Stimulated activated CD4-positive, alpha-beta T cell treated with anti-CD3 and anti-CD28 coated beads, Interleukin-4, amount 100 ng/mL, for 1 hour (primary cell): ENCODE results near the gene ADARB2.

ENCODE experiments used
- DNase-seq: peaks from one replicate; pipeline ENCODE4 v3.0.0-alpha.2; 2020

ADARB2 gene

GRCh38 chr10:1684991-1685390, 52.3 kb downstream of the ADARB2 start:
- no peak for DNase-seq

GRCh38 chr10:1683649-1684048, 53.7 kb downstream of the ADARB2 start:
- DNase-seq, result no peak

GRCh38 chr10:1679821-1680650, 57.3 kb downstream of the ADARB2 start:
- DNase-seq, result no peak

GRCh38 chr10:1678084-1678483, 59.2 kb downstream of the ADARB2 start:
- DNase-seq, result no peak

- DNase-seq, result no peak
Observed at GRCh38 chr10:1677307-1677939, 59.9 kb downstream of the ADARB2 start.

GRCh38 chr10:1674501-1674900, 62.8 kb downstream of the ADARB2 start:
- no peak for DNase-seq

- no peak for DNase-seq
Observed at GRCh38 chr10:1673568-1674345, 63.6 kb downstream of the ADARB2 start.

- DNase-seq, result no peak
Observed at GRCh38 chr10:1672001-1672781, 65.1 kb downstream of the ADARB2 start.

GRCh38 chr10:1671366-1672000, 65.8 kb downstream of the ADARB2 start:
- no peak for DNase-seq

GRCh38 chr10:1670541-1671365, 66.6 kb downstream of the ADARB2 start:
- DNase-seq, result no peak

- no peak for DNase-seq
Observed at GRCh38 chr10:1669433-1669832, 67.9 kb downstream of the ADARB2 start.

- DNase-seq, result no peak
Observed at GRCh38 chr10:1668399-1668798, 68.9 kb downstream of the ADARB2 start.

GRCh38 chr10:1667392-1667791, 69.9 kb downstream of the ADARB2 start:
- no peak for DNase-seq

- DNase-seq, result no peak
Observed at GRCh38 chr10:1666147-1666546, 71.2 kb downstream of the ADARB2 start.

GRCh38 chr10:1665681-1666080, 71.6 kb downstream of the ADARB2 start:
- DNase-seq, result no peak

- DNase-seq, result no peak
Observed at GRCh38 chr10:1665021-1665661, 72.2 kb downstream of the ADARB2 start.

- no peak for DNase-seq
Observed at GRCh38 chr10:1664333-1664964, 72.9 kb downstream of the ADARB2 start.

- DNase-seq, result no peak
Observed at GRCh38 chr10:1663226-1663625, 74.1 kb downstream of the ADARB2 start.

- DNase-seq, result no peak
Observed at GRCh38 chr10:1662438-1663025, 74.8 kb downstream of the ADARB2 start.

- DNase-seq, result no peak
Observed at GRCh38 chr10:1661859-1662437, 75.4 kb downstream of the ADARB2 start.
